Vagina (tissue), 2 donors: ENCODE measurements around the gene ANKRD11.

Experiments
- POLR2A ChIP-seq, 2 donors: fragments of 450-650 bp; IDR thresholded peaks; one replicate each; pipeline ENCODE4 v1.6.1; 2017; ENCODE audit warnings: antibody characterized with exemption in 2 of 2, mild to moderate bottlenecking in 2 of 2, moderate library complexity in 2 of 2
- POLR2AphosphoS5 ChIP-seq, 2 donors: sonication (generic); formaldehyde crosslinking; IDR thresholded peaks; one replicate each; pipeline ENCODE4 v1.9.0; 2017; ENCODE audit warnings: antibody characterized with exemption in 2 of 2, mild to moderate bottlenecking in 2 of 2, low read depth in 1 of 2; ENCODE audit not compliant: insufficient read depth in 1 of 2
- TF ChIP-seq, protein P1 (sequence below), 3 experiments: fragments of 450-650 bp in 2 of 3; fragments of 200-600 bp in 1 of 3; sonication (generic) in 1 of 3; IDR thresholded peaks; one replicate each; pipeline ENCODE4 v1.5.1; 2017 to 2019; ENCODE audit warnings: antibody characterized with exemption in 3 of 3, mild to moderate bottlenecking in 2 of 3, moderate library complexity in 2 of 3

DNA sequence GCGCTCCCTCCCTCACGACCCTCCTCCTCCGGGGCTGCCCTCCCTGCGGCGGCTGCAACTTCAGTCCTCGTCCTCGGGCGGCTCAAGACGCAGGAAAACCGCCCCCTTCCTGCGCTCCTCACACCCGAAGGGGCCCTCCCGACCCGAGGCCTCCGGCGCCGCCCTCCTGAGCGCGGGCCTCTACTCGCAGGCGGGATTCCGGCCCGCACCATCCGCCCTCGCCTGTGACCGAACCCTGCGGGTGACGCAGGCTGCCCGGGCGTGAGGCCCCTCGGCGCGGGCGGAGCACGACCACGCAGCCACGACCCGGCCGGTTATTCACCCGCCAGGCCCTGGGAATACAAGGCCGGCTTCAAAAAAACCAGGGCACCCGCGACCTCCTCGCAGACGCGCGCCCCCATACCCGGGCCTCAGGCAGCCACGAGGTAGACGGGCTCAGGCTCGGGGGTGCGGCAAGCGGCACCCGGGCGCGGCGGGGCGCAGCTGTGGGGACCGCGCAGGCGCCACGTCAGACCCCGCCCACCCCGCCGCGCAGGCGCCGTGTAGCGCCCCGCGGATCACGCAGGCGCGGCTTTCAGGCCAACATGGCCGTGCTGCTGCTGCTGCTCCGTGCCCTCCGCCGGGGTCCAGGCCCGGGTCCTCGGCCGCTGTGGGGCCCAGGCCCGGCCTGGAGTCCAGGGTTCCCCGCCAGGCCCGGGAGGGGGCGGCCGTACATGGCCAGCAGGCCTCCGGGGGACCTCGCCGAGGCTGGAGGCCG, 17.7 kb upstream of the ANKRD11 start, which contains the start of gene SPG7:
- TF ChIP-seq POLR2A (IDR thresholded peaks at IDR 0.05) = peak in 1 of 2 donors; percentile 87
- TF ChIP-seq, protein P1, sequence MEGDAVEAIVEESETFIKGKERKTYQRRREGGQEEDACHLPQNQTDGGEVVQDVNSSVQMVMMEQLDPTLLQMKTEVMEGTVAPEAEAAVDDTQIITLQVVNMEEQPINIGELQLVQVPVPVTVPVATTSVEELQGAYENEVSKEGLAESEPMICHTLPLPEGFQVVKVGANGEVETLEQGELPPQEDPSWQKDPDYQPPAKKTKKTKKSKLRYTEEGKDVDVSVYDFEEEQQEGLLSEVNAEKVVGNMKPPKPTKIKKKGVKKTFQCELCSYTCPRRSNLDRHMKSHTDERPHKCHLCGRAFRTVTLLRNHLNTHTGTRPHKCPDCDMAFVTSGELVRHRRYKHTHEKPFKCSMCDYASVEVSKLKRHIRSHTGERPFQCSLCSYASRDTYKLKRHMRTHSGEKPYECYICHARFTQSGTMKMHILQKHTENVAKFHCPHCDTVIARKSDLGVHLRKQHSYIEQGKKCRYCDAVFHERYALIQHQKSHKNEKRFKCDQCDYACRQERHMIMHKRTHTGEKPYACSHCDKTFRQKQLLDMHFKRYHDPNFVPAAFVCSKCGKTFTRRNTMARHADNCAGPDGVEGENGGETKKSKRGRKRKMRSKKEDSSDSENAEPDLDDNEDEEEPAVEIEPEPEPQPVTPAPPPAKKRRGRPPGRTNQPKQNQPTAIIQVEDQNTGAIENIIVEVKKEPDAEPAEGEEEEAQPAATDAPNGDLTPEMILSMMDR (IDR thresholded peaks at IDR 0.05) = no peak
- TF ChIP-seq POLR2AphosphoS5 (IDR thresholded peaks at IDR 0.05; ENCODE audit: insufficient read depth in 1 of 2, low read depth in 1 of 2) = peak in 1 of 2 donors; percentile 80
